GM21526 (cell line): ENCODE measurements around the gene SCAPER.
A peak's percentile ranks its signal among the peaks of the same experiment; 100 is the strongest.
"Not testable (repeated sequence)": the region's sequence is repeated elsewhere in the genome, so short reads cannot be mapped to it uniquely, and the experiment has no call there.

Experiments
- ATAC-seq: cut with Tn5 transposase; IDR thresholded peaks from one replicate; pipeline ENCODE4 v1.9.1; 2021; ENCODE audit warnings: moderate library complexity; ENCODE audit not compliant: unreplicated experiment, low FRiP score

Gene SCAPER

DNA sequence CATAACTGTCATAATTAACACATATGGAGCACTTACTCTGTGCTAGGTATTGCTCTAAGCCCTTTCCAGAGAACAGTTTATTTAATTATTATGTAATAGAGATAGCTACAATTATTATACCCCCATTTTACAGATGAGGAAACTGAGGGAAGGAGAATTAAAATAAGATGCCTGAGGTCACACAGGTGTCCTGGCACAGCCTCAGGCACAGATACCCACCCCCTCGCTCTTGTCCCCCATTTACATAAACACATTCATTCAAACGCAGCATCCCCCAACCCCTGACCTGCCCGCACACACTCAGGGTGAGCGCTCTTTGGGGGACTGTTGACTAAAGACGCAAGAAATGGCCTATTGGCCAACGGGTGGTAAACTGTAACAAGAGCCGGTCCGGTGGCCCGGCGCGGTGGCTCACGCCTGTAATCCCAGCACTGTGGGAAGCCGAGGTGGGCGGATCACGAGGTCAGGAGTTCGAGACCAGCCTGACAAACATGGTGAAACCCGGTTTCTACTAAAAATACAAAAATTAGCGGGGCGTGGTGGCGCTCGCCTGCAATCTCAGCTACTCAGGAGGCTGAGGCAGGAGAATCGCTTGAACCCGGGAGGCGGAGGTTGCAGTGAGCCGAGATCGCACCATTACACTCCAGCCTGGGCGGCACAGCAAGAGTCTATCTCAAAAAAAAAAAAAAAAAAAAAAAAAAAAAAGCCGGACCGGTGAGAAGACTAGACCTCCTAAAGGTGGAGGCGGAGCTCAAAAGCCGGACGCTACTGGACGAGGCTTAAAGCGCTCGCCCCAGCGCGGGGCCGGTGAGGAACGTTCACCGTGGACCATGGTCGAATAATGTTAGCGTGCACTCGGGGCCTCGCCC is 570.5 kb downstream of the SCAPER start:
- no peak for ATAC-seq

DNA sequence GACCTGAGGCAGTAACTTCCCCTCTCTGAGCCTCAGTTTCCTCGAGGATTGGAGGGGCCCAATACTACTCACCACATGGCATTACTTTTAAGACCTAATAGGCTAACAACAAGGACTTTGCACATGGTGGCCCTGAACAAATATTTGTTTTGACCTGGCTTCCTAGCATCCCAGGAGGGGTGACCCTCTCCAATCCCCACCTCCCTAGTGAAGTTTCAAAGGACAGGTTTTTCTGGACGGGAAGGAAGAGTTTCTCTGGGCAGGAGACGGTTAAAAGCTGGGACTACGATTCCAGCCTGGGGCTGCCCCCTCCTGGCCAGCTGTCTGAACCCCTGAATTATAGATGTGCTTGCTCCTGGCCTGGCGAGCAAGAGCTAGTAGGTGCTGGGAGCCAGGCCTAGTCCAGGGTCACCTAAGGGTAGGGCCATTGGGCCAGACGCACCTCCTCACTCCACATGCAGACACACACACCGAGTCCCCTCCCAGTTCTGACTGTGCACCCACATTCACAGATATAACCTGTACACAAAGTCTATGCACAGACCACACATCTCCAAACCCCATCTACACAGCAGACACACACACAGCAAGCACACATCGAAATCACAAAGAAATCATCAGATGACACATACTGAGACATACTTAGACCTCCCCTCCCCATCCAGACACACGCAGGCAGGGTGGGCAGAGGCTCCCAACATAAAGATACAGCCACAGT is 571.3 kb downstream of the SCAPER start:
- no peak for ATAC-seq

DNA sequence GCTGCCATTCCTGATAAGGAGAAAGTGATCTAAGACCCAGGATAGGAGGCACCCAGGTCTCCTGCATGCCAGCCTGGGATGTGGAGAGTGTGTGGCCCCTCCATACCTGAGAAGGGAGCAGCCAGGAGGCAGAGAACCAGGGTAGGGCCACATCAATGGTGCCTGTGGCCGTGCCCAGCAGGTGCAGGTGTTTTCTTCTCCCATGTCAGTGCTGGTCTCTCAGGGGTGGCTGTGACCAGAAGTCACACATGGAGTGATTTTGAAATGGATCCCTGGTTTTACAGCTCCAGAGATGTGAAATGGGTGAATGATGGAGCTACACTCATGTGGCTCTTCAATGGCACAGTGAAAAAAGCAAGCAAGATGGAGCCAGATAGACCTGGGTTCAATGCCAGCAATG is 571.8 kb downstream of the SCAPER start:
- no peak for ATAC-seq

DNA sequence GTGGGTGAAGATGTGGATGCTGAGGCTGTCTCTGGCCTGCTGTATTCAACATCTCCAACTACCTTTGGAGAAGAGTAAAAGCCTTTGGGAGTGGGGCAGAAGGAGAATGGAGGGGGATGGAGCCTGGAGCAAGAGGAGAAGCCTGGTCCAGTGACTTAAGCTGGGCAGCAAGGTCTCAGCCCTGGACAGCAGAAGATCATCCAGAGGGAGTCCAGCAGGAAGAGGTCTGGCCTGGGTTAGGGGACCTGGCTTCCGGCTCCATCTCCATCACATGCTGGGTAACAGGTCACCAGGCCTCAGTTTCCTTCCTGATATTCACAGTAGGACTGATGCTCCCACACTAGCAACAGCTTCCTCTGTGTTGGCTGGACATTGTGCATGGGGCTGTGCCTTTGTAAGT is 572.3 kb downstream of the SCAPER start:
- ATAC-seq = no peak

DNA sequence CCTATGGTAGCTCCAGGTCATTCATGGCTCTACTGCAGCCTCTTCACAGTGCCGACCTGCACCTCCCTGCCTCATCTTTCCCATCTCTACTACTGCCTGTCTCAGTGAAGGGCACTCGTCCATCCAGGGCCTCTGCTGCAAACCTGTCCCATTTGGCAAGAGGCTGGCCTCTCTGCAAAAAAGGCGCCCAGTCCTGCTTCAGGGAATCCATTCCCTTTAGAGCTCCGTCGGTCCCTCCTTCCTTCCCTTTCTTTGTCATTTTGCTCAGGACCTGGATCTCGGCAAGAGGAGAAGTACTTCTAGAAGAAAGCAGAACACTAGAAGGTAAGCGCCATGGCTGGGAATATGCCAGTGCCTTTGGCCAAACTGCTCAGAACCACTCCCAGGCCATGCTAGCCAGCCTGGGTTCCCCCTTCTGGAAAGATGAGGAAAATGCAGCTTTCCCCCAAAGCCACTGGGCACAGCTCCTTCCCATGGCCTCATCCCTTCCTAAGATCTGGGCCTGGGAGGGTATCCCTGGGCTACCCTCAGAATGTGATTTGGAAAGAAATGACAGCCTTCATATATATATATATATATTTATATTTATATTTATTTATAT is 575.0 kb downstream of the SCAPER start:
- ATAC-seq = no peak

DNA sequence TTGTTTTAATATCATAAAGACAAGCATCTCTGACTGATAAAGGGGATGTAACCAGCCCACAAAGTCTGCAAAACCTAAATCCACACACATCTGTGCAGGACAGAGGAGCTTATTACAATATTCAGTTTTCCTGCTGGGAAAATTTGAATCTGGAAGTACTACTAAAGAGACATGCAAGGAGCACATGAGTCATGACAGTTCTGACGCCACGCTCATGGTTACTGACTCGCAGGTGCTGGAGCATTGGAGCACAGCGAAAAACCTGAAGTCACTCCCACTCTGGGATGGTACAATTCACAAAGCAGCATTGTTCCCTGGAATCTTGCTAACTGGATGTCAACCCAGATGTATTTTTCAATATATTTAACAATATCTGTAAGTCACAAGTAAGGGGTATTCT is 576.2 kb downstream of the SCAPER start:
- ATAC-seq = no peak

DNA sequence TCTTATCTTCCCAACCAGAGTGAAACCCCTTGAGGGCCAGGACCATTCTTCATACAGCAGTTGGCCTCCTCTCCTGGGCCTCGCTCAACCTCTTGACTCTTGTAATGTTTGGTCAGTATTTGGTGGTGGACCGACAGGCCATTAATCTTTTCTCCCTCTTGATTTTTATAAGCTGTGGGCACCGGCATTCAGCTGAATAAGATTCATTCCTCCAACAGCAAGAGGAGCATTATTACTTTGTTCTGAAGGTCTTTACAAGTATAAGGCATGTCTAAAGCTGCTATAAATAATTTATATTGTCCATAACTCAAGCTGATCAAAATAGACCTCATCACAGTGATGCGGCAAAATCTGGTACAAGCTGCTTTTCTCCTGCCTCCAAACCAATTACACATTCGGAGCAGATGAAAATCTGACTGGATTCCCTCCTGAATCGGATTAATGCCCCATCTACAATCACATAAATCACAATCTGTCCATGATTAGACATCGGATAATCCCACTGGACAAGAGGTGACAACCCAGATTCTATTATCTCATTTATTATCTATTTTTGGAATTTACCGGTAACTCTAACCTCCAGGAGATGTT is 576.9 kb downstream of the SCAPER start:
- no peak for ATAC-seq

DNA sequence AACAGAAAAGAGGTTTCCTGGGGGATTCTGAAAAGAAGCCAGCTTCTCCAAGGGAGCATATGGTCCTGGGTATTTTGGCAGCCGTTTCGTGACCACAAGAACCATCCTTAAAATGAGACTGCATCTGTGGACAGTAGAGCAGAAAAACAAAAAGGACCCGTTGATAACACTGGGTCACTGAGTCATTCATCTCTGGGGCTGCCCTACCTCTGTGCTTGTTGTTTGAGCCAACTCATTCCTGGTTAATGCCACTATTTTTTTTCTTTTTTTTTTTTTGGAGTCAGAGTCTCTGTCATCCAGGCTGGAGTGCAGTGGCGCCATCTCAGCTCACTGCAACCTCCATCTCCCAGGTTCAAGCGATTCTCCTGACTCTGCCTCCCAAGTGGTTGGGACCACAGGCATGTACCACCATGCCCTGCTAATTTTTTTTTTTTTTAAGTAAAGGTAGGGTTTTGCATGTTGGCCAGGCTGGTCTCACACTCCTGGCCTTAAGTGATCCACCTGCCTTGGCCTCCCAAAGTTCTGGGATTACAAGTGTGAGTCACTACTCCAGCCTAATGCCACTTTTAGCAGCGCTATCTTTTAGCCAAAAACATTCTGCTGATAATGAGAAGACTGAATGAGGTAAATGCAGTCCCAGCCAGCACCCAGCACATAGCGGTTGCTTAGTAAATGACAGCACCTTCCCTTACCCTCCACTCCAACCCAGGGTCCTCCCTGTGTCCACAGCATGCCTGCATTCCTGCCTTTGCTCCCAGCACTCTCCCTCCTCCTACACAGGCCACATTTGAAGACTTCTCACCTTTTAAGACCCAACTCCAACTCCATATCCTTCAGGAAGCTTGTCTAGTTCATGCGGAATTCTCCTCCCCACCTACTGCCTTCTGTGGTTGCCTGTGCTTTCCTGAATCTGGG is 577.7 kb downstream of the SCAPER start:
- no peak for ATAC-seq

DNA sequence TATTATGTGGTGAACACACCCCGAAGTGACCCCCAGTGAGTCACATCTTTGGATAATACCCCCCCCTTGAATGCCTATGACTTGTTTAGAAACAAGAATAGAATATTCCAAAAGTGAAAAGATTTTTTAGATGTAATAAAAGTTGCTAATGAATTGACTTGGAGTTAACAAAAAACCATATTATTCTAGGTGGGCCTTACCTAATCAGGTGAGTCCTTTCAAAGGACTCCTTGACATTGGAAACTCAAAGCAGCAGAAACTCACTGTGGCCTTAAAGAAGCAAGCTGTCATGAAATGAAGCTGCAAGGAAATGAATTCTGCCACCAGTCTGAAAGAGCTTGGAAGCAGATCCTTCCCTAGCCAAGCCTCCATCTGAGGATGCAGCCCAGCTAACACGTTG is 579.4 kb downstream of the SCAPER start:
- ATAC-seq = no peak

DNA sequence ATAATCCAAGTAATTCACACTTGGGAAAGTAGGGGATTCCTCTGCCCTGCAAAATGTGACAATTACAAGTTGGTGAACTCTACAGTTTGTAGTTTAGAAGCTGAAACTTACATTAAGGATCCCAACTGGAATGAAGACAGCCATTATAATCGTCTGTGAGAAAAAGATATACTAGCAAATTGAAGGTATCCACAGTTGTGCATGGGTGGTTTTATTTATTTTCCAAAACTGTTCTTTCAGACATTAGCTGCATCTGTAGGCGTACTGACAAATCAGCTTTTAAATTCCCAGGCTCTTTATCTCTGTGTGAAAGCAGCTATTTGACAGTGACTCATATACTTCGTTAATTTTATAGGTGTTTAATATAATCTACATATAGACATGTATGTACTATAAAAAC is 581.1 kb downstream of the SCAPER start:
- ATAC-seq = no peak

DNA sequence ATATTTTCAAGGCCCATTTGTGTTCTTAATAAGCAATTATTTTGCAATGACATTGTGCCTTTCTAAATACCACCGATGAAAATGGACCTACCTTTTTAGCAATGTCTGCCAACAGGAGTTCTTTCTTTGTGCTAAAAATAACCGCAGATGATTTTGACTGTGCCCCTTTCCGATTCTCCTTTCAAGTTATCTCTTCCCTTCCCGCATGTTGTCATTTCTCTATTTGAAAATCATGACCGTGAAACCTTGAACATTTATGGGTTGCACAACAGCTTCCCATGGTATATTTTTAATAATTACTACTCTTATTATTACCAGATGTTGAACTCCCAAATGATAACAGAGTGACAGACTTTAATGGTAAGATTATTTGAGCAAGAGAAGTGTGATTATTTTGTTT is 583.5 kb downstream of the SCAPER start:
- no peak for ATAC-seq

DNA sequence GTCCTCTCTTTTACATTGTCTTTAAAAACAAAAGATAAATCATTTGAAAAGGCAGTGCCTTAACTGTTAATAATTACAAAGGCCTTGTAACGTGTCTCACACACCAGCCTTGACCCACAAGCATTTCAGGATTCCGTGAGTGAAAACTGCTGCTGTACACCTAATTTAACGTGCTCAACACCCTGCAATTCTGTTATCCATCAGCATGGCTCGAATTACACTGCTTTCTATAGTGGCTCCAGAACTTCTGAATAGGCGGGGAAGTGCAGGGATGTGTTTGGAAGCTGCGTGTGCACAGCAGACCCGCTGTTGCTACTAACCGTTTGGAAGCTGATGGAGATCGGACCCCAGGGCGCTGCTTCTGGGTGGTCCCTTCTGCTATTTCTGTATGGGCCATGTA is 584.0 kb downstream of the SCAPER start:
- ATAC-seq = no peak

DNA sequence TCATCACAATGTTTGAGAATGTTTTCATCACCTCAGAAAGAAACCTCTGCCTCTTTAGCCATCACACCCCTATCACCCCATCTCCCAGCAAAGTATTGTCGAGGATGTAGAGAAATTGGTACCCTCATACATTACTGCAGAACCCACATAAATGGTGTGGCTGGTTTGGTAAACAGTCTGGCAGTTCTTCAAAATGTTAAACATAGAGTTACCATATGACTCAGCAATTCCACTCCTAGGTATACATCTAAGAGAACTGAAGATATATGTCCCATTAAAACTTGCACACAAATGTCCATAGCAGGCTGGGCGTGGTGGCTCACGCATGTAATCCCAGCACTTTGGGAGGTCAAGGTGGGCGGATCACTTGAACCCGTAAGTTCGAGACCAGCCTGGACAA is 585.1 kb downstream of the SCAPER start:
- no peak for ATAC-seq

DNA sequence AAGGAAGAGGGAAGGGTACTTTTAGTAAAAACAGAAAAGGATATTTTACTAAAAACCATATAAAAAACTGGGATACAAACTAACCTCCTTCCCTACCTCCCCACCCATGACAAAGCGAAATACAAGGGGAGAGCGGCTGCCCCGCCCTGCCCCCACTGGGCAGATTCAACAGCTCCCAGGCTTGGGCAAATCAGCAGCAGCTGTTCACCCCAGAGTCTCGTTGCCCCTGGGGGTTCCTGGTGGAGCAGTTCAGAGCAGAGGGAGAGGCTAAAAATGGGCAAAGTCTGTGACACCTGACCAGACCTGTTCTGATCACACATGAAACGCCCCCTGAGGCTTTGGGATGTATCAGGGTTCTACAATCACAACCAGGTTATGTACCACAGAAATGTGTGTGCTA is 591.4 kb downstream of the SCAPER start:
- ATAC-seq = no peak

DNA sequence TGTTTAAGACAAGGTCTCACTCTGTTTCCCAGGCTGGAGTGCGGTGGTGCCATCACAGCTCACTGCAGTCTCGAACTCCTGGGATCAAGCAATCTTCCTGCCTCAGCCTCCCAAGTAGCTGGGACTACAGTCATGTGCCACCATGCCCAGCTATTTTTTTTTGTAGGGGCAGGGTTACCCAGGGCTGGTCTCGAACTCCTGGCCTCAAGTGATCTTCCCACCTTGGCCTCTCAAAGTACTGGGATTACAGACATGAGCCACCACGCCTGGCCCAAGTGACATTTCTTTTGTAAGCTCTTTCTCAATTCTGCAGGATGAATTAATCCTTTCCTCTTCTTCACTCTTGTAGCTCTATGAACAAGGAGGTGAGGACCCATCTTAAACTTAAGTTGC is 592.0 kb downstream of the SCAPER start:
- ATAC-seq = not testable (repeated sequence)

DNA sequence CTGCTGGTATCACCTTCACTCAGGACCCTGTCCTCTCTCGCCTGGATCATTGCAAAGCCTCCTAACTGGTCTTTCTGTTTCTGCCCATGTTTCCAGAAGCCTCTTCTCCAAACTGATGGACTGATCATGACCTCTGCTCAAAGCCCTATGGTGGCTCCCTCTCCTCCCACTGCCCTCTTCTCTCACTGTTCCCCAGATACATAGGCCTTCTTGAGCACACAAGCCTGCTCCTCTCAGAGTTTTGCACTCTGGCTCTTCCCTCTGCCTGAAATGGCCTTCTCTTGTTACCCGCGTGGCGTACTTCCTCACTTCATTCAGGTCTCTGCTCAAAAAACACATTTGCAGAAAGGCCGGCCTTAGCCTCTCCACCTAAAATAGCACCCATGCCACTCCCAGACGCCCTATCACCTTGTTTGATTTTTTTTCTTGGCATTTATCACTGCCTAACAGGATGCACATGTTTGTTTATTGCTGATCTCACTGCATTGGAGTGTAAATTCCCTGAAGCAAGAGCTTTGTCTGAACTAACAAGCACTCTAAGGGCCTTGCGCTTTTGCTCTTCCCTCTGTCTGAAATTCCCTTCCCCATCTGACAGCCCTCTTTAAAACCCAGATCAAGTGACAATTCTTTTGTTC is 592.5 kb downstream of the SCAPER start:
- no peak for ATAC-seq

DNA sequence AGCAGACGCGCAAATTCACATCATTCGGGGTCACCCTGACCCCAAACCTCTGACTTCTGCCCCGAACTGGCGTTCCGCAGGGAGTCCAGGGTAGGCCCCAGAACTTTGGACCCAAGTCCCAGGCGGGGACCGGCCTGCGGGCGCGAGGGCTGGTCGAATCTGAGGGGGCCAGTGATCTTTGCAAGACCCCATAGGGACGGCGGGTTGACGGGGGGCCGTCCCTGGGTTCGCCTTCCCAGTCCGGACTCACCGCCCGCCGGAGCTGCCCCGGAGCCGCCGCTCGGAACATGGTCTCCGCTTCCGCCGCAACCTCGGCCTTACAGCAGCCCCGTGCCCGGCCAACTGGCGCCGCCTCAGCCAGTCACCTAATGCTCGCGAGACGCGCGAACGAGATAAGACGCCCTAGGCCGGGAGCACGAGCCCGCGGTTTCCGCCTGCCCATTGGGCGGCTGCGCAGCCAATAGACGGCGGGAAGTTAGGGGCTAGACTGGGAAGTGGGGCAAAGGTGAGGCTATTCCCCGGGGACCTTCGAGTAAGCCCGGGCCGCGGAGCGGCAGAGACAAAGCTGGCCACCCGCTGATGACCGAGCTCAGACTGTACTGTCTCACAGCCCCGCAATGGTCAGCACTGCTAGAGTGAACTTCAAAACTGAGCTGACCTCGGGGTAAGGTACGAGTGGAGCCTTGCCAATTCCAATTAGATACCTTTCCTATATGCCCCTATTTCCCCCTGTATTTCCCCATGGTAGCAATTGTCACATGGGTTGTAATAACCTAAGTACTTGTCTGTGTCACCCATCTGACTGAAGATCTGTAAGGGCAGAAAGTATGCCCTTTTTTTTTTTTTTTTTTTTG is 593.8 kb downstream of the SCAPER start, which contains the start of gene ETFA:
Gene ETFA, minus strand, starts transcription at position 370 of the 854 bp plus-strand sequence. Its CDS starts 81 bp downstream, at position 289.
- ATAC-seq = peak; percentile 97

DNA sequence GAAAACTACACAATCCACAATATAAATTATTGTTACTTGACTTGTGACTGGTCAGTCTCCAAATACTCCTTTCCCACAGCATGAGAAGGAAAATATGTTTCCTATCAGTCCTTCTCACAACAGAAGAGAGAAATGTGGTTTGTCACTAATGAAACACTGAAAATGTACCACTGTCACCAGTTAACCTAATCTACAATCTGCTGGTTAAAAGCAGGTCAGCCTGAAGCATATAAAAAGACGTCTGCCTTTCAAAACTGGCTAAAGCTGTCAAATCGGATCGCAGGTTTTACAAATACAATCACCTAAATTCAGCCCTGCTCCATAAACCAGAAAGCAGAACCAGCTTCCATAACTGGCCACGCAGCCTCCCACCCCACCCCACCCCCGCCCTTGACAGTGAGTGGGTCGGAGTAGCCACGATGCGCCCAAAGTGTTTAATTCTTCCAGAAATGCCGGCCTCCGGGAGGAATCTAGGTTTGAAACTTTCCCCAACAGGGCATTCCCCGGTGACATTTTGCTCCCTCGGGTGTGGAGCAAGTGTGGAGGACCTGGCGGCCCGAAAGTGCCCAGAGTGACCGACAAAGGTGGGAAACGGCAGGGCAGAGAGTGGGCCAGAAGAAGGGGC is 594.6 kb downstream of the SCAPER start:
- ATAC-seq = no peak
